HG03457 (cell line): ENCODE measurements around the gene HRH4.

Source experiments
- ATAC-seq: cut with Tn5 transposase; IDR thresholded peaks from one replicate; pipeline ENCODE4 v1.9.1; 2021; ENCODE audit warnings: moderate number of reproducible peaks; ENCODE audit not compliant: unreplicated experiment

HRH4 gene

DNA sequence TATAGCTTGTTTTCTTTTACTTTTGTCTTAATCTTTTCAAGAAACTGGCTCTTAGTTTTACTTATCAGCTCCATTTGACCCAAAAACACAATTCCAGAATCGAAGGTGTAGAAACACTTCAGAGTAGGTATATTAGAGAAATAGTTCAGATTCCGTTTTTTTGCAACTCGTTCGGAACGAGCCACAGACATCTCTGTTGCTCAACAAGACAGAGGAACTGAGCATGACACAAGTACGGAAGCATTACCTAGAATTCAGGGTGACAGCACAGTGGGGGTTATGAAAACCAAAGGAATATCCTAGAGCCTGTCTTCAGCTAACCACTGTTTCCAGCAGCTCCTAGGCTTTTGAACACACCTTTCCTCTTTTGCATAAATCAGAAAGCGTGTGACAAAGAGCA lies 5.0 kb downstream of the HRH4 start:
- ATAC-seq: no peak

DNA sequence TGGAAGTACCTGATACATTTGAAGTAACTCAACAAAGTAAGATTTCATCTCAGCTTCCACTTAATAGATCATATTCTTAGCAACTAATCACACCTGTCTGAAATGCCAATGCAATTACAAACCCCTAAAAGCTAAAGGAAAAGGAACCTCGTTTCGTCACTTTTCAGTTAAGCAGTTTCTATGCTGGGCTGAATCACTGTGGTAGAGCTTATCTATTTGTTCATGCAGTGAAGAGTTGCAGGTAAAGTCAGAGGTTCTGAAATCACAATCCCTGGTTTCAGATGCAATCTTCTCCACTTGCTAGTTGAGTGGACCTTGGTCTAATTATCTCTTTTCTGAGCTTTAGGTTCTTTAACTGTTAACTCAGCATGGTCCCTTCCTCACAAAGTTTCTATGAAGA lies 6.3 kb downstream of the HRH4 start:
- ATAC-seq: no peak

DNA sequence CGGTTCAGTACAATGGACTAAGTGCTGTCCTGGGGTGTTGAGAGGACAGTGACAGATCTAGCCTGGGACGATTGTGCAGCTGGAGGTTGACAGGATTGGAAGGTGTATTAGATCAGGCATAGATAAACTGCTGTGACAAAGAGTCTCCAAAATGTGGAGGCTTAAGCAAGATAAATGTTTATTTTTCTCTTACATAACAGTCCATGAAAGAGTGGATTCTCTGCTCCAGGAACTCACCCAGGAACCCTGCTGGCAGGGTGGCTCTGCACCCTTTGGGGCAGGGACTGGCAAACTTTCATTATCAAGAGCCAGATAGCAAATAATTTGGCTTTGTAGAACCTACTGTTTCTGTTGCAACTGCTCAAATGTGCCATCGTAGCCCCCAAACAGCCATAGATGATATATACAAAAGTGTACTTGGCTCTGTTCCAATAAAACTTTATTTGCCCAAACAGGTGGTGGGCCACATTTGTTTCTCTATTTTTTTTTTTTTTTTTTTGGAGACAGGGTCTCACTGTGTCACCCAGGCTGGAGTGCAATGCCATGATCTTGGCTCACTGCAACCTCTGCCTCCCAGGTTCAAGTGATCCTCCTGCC lies 9.7 kb downstream of the HRH4 start:
- ATAC-seq: no peak

DNA sequence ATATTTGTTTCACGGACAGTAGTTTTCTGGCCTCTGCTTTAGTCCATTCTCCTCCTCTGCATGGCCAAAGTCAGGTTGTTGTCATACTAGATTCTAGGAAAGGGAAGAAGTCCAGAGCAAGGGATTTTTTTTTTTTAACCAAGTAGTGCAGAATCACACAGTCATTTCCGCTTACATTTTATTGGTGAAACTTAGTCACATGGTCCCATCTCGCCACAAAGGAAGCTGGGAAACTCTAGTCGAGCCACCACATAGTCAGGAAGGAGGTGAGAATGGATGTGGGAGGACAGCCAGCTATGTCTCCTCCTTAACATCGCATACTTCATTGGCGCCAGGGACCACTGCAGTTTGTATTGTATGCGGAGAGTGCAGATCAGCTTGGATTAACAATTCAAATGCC lies 10.4 kb downstream of the HRH4 start:
- ATAC-seq: no peak

DNA sequence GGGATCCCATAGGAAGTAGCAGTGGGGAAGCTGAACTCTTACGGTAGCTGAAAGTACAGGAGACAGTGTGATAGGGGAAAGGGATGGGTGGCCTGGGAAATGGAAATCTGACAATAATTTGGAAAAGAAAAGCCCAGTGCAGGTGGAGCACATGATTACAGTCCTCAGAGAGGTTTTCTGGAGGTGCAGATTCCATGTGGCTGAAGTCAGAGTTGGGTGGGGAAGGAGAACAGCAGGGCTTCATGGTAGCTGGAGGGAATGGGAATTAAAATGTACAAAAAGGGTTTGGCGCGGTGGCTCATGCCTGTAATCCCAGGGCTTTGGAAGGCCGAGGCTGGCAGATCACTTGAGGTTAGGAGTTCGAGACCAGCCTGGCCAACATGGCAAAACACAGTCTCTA lies 12.2 kb downstream of the HRH4 start:
- ATAC-seq: no peak

DNA sequence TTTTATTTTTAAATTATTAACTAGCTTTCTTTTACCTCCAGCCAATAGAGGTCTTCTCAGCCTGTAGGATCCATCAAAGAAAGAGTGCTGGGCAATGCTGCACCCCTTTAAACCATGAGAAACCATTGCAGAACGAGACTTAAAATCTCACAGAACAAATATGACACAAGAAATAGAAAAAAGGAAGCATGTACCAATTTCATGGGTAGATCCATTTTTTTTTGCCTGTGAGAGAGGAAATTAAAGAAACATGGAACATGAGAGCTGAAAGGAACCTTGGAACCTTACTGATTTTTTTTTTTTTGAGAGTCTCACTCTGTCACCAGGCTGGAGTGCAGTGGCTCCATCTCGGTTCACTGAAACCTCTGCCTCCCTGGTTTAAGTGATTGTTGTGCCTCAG lies 14.0 kb downstream of the HRH4 start:
- no peak for ATAC-seq

DNA sequence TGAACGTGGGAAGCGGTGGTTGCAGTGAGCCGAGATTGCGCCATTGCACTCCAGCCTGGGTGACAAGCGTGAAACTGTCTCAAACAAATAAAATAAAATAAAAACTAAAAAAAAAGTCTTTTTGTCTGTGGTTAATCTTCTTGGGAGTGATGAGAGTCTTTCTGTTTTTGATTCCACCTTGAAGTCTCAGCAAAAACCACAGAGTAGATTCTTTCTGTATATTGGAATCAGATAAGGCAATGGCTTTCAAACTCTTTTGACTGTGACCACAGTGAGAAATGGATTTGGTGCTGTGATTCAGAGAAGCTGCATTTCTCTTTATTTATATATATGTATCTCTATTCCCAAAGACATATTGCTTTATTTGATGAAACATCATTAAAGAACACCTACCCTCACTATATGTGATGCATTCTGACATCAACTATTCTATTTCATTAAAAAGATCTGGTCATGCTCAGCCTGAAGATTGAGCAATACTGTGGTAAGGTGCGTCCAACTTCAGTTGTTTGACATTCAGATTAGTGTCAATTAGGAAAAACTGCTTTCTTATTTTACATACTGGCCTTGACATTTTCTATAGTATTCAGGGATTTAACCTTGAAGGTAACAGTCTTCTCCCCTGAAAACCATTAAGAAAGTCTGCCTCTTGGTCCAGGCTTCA lies 15.6 kb downstream of the HRH4 start:
- no peak for ATAC-seq

DNA sequence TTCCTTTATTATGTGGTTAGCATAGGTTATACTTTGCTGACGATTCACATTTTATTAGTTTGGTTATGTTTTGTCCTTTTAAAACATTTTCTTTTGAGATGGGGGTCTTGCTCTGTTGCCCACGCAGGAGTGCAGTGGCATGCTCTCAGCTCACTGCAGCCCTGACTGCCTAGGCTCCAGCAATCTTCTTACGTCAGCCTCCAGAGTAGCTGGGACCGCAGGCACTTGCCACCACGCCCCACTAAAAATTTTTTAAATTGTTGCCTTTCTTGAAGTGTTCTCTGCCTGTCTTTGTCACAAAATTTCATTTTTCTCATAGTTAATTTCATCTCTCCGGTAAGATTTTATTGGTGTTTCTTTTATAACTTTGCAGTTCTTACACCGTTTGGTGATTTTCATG lies 18.9 kb downstream of the HRH4 start:
- ATAC-seq: no peak

DNA sequence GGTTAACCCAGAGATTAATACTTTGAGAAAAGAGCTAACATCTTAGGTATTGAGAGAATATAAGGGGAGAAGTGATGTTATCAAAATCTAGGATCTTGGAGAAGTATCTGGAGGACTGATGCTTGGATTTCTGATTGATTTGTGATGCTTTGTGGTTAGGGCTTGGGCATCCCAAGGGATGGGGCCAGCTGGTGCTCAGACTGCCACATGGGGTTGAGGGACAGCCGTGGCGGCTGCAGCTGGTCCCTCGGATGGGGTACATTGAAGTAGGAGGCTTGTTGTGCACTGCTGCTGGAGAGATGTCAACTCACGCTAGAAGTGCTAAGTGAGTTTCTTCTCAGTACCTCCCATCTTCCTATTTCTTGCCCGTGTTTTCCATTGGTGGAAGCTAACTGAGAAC lies 22.4 kb downstream of the HRH4 start:
- ATAC-seq: no peak

DNA sequence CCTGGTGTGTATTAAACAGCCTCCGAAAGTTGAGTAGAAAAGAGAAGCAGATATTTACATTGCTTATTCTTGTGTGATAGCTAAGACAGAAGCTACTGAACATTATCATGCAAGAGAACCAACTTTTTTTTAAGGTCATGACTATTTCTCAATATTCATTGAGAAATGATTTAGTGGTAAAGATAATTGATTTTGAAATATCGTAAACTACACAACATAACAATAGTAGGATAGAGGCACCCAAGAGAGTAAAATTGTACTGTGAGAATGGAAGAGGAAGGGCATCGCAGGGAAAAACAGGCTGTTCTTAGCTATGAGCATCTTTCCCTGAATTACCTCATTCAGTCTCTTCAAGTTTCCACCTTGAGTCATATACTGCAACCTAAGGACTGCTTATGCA lies 25.2 kb downstream of the HRH4 start:
- no peak for ATAC-seq

DNA sequence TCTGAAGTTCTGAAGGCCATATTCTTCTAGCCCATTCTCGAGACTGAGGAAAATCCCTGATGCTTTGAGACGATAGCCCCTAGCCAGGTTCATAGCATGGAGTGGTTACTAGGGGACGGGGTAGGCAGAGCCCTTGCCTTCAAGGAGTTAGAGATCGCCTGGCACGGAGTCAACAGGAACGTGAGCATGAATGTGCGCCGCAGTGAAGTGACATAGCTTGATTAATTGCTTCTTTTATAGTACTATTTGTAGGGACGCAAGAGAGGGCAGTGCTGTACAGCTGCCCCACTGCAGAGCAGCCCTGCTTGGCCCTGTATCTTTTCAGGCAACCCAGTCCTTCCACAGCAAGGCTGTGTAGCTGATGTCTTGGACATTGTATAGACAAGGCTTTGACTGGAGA lies 26.2 kb downstream of the HRH4 start:
- no peak for ATAC-seq

DNA sequence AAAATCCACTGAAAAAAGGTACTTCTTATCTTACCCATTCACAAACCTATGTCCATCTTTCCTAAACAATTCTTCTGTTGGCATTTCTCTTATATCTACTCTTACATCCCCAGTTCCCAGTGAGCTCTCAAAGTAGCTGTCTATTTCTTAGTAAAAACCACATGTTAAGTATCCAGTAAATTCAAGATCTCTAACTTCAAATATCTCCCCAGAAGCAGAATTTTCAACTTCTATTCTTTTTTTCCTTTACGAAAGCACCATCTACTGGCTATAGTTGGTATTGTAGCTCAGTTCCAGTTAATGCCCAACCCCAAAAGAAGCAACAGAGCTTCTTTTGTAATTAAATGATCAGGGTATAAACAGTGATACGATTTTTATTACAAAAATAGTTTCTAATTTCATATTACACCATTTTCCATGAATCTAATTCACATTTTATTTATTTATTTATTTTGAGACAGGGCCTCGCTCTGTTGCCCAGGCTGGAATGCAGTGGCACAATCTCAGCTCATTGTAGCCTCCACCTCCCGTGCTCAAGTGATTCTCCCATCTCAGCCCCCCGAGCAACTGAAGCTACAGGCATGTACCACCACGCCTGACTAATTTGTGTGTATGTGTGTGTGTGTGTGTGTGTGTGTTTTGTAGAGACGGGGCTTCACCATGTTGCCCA lies 28.5 kb downstream of the HRH4 start:
- no peak for ATAC-seq

DNA sequence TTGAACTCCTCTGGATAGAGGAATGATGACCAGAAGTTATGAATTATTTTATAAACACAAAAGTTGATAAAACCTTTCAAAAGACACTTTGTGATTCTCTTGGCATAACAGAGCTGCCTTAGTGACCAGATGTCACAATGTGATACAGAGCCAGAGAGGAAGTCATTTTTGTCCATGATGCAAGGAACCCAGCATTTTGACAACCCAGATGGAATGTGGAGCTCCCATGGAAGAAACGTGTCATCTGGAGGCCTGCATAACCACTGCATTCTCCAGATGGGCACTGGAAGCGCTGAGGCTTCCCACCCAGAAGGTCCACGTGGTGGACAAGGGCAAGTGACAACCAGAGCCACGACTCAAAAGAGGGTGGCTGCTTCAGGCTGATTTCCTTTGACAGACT lies 30.1 kb downstream of the HRH4 start:
- ATAC-seq: no peak

DNA sequence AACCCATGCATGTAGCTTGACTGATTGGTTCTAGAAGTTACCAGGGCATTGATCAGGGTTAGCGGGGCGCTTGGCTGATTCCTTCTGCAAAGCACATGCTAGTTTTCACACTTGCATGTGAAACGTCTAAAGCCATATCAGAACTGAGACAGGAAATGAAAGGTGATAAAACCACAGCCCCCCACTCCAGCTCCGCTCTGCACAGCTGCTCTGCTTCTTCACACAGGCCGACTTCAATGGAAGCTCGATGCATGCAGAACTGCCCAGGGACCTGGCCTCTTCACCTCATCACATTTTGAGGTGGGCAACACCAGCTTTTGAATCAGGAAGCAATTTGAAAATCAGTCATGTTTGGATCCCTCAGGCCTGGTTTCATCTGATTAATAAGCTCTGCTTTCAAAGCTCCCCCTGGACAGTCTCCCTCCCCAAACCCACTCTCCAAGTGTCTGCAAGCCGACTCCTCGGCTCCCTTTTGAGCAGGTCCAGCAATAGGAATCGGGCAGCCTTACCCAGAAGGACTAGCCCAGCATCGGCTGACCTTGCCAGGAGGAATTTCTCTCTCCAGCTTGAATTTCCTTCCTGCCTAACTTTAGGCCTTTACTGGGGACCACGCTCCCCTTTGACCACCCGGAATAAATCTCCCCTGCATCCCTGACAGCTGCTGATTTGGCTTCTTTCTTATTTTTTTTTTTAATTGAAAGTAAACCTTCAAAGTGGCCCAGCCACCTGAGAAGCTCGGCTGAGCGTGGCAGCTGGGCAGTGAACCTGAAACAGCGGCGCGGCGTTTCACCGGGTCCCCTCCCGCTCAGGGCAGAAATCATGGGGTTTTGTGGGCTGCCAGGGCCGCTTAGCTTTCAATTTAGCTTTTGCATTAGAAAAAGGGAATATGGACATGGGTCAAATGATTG lies 31.7 kb downstream of the HRH4 start:
- peak; percentile 59 for ATAC-seq

DNA sequence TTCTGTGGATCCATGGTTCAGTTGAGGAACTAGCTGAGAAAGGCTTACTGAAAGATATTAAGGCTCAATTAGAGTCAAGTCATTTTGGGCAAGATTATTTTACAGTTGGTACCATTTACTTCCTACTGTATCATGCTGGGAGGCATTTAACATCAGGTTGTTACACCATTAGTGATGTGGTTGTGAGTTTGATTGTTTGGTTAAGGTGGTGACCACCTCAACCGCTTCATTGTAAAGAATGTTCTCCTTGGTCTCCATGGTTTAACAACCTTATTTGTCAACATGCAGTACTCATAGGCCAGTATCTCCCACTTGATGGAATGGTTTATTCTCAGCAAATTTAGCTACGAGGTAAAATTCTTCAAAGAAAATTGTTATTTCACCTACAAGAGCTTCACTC lies 34.1 kb downstream of the HRH4 start:
- no peak for ATAC-seq

DNA sequence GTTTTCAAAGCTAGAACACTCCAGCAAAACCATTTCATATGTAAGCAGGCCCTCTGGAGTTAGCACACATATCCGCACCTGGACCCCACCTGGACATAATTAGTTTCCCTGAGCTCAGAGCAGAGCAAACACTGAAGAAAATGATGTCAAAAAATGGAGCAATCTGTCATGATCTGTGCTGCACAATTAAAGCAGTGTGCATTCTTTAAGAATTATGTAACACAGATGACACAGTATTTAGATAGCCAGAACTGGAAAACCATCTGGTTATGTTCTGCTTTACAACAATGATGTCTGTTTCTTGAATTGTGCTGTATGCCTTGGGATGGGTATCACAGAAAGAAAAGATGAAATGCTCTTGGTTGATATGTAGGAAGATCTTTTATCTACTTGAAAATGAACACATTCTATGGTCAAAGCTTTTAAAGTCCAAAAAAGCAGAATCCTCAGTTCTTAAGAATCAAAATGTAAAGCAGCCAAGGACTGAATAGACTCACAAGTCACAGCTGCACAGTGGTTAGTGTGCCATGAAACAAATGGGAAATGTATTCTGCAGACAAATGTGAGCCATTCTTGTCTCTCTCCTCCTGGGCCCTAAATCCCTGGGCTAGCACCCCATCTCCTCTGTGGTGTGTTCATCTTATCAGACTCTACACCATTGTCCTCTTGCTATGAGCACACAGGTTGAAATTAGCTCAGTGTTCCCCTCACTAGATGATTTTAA lies 36.8 kb downstream of the HRH4 start:
- no peak for ATAC-seq

DNA sequence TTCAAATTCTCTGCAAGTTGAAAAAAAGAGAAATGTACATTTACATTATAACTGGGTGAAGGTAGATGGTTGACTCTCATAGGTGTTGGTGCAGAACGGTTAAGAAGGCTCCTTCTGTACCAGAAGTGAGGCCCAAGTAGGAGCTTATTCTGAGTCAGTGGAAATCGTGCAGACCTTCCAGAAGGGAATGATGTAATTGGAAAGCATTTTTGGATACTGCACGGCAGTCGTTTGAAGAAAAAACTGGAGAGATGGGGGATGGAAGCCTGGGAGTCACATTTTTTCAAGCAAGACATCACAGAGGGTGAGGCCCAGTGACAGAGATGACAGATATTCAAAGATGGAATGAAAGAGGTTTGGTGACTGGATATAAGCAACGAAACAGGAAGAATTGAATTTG lies 39.4 kb downstream of the HRH4 start:
- no peak for ATAC-seq

DNA sequence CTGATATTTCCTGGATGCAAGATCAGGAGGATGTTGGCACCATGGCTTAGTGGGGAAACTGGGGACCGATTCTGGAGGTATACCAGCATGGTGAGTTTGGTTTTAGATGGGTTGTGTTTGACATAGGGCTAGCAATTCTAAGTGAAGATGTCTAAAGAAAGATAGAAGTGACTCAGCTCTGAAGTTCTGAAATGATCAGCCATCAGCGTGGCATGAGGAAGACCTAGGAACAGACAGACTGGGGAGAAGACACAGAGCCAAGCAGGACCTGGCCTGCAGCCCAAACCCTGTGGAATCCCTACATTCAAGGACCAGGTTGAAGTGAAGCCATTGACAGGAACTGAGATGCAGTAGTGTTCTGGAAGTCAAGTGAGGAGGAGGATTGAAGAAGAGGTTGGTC lies 39.8 kb downstream of the HRH4 start:
- no peak for ATAC-seq

DNA sequence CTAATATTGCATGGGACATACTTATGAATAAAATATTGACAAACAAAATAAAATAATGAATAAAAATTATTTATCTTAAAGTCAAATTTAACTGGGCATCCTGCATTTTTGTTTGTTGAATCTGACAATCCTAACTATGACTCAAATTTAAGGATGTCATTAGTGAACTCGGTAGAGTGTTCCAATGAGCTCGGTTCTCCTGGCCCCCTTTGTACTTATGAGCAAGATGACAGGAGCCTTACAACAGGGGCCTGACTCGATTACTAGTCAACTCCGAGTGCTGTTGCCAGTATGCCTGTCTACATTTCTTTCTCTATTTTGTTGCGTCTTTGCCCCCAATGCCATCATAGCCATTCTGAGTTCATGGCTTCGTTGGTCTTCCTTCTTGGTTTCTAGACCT lies 40.3 kb downstream of the HRH4 start:
- no peak for ATAC-seq

DNA sequence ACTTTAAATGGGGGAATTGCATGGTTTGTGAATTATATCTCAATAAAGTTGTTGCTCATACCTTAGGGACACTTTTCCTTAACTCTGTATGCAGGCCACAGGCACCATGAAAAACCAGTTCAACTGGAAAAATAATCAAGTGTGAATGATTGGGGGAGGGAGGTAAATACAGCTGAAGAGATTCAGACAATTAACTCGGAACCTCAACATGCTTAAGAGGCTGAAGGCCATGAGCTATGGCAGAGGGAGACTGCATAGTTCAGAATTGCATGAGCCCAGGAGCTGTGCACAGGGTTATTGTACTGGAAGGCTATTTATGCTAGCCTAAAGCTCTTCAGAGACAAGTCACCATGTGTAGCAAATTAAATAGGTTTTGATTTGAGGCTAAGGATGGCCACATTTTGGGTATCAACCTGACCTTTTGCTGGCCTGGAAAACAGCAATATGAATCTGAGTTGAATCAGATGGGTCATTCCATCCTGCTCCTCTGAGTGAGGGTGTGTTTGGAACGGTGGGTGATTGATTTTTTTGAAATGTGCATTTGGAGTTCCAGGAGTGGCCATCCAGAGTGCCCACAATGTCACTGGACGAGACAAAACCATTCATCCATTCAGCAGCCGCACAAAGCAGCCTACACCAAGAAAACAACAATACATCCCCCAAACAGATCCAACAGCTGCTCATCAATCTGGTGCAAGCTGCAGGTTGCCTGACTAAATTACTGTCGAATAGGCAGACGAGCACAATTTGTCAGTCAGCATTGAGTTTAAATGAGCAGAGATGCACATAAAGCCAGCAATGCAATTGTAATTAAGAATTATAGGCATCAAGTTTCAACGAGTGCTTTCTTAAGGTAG lies 42.5 kb downstream of the HRH4 start:
- no peak for ATAC-seq
